HG02943 (cell line): Measurements from ENCODE around the gene LRRC3C.
"Not testable (repeated sequence)": the region's sequence is repeated elsewhere in the genome, so short reads cannot be mapped to it uniquely, and the experiment has no call there.

ENCODE experiments used
- ATAC-seq: cut with Tn5 transposase; IDR thresholded peaks from one replicate; pipeline ENCODE4 v1.9.1; 2021; ENCODE audit warnings: mild to moderate bottlenecking, low read depth, moderate library complexity; ENCODE audit not compliant: unreplicated experiment

LRRC3C gene

GRCh38 chr17:39927101-39927928, at the start of gene LRRC3C, which contains the start of gene ORMDL3:
Gene LRRC3C (plus strand): TSS chr17:39927732. CDS start chr17:39941524, 13,792 bp downstream.
Gene ORMDL3 (minus strand): TSS chr17:39927601. CDS start chr17:39924203, 3,398 bp downstream.
- ATAC-seq: peak; percentile 72

GRCh38 chr17:39886102-39886501, 41.4 kb upstream of the LRRC3C start:
- ATAC-seq: not testable (repeated sequence)

GRCh38 chr17:39887078-39887477, 40.5 kb upstream of the LRRC3C start:
- no peak for ATAC-seq

GRCh38 chr17:39889200-39889599, 38.3 kb upstream of the LRRC3C start:
- ATAC-seq: no peak

DNA sequence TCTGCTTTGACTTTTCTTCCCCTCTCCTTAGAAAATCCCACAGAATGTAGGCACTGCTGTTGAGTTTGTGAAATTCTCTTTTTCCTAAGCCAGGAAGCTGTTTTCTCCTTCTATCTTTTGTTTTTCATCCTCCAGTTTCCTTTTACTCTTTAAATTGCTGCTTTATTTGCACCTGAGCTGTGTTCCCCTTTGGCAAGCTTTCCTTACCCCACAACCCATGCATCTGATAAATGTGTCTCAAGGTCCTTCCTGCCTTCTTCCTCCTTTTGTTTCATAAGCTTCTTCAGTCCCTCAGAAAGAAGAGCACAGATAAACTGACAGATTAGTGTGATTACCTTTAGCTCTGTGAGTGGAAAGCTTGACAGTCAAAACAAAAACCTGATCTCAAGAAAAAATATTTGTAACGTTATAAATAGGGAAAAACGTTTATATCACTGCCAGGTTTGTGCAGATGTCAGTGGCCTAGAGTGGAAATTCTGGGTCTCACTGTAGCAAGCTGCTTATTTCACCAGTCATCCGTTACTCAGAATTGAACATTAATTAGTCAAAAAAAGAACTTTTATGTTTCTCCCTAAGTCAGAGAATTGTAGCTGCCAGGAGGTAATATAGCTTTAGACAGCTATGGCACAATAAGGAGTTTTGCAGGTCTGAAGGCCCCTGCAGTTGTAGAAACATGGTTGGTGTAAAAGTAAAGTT, 32.7 kb upstream of the LRRC3C start:
- ATAC-seq: no peak

GRCh38 chr17:39898088-39898487, 29.4 kb upstream of the LRRC3C start:
- no peak for ATAC-seq

- no peak for ATAC-seq
Observed at GRCh38 chr17:39899215-39899614, 28.3 kb upstream of the LRRC3C start.

DNA sequence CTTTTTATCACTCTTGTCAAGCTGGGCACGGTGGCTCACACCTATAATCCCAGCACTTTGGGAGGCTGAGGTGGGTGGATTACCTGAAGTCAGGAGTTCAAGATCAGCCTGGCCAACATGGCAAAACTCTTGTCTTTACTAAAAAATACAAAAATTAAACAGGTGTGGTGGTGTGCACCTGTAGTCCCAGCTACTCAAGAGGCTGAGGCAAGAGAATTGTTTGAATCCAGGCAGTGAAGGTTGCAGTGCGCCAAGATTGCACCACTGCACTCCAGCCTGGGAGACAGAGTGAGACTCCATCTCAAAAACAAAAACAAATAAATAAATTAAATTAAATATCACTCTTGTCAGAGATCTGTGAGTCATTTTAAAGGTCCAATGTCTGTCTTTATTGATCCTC, 25.5 kb upstream of the LRRC3C start:
- not testable (repeated sequence) for ATAC-seq

GRCh38 chr17:39903158-39903884, 24.2 kb upstream of the LRRC3C start:
- no peak for ATAC-seq

- ATAC-seq: no peak
Observed at GRCh38 chr17:39904990-39905288, 22.6 kb upstream of the LRRC3C start.

GRCh38 chr17:39908789-39909352, 18.7 kb upstream of the LRRC3C start:
- ATAC-seq: no peak

DNA sequence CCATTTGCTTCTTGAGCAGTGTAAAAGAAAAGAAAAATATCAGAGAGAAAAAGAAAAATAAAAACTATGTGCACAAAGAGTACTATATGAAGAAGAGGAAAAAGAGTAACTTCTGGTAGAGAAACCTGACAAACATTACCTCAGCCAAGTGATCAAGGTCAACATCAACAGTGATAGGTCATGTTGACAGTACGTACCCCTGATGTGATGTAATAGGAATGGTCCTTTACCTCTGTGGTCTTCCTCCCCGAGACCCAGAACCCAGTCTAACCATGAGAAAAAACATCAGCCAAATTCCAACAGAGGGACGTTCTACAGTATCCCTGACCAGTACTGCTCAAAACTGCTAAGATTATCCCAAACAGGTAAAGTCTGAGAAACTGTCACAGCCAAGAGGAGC, 13.5 kb upstream of the LRRC3C start:
- ATAC-seq: no peak

- no peak for ATAC-seq
Observed at GRCh38 chr17:39915559-39915958, 12.0 kb upstream of the LRRC3C start.

DNA sequence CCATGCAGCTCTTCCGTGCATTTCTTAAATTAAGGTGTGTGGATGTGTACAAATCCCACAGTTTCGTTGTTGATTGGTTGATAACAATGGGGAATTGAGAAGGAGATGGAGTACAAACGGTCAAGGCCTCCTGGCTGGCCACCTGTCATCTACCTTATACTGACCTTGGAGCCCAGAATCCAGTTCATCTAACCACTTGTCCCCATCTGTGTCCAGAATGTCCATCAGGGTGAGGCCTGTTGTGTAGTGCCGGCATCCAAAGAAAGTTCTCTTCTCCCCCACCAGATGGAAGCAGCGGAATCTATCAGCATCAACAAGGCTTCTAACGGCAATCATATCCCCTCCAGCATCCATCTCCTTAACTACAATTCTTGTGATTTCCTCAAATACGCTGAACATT, 10.6 kb upstream of the LRRC3C start:
- no peak for ATAC-seq

- no peak for ATAC-seq
Observed at GRCh38 chr17:39919087-39919683, 8.3 kb upstream of the LRRC3C start.

- ATAC-seq: no peak
Observed at GRCh38 chr17:39920218-39921210, 7.0 kb upstream of the LRRC3C start.

GRCh38 chr17:39921323-39921722, 6.2 kb upstream of the LRRC3C start:
- no peak for ATAC-seq

- no peak for ATAC-seq
Observed at GRCh38 chr17:39922006-39922405, 5.5 kb upstream of the LRRC3C start.

GRCh38 chr17:39923230-39923629, 4.3 kb upstream of the LRRC3C start:
- ATAC-seq: no peak
